ENCODE measurements around the gene ZNF575. TPM values are rescaled to one million over a fixed set of nuclear protein-coding genes. Genes with fewer than 3 reads are reported as not detected.
"Not testable (repeated sequence)": the region's sequence is repeated elsewhere in the genome, so short reads cannot be mapped to it uniquely, and the experiment has no call there.

The ZNF575 gene
- total RNA-seq, 1 donor from 2014 or later = 0.74 TPM

- H3K4me3 Mint-ChIP-seq (ENCODE audit: low read depth) = no peak overlapping the region
Observed at GRCh38 chr19:43507880-43508279, 25.1 kb upstream of the ZNF575 start.

DNA sequence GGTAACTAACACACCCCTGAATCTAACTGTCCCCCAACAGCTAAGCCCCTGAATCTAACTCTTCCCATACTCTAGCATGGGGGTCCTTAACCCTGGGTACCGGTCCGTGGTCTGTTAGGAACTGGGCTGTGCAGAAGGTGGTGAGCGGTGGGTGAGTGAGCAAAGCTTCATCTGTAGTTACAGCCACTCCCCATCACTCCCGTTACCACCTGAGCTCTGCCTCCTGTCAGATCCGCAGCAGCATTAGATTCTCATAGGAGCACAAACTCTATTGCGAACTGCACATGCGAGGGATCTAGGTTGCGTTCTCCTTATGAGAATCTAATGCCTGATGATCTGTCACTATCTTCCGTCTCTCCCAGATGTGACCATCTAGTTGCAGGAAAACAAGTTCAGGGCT lies 22.3 kb upstream of the ZNF575 start:
- no peaks in the 10 kb centered on the region for H3K4me1 Mint-ChIP-seq (ENCODE audit: low read depth)
- no peak overlapping the region for H3K4me3 Mint-ChIP-seq (ENCODE audit: low read depth)
- H3K36me3 Mint-ChIP-seq (ENCODE audit: insufficient read depth) = peaks cover 10% of the 10 kb centered on the region
- no peaks in the 10 kb centered on the region for H3K27me3 Mint-ChIP-seq
- H3K9me3 Mint-ChIP-seq (ENCODE audit: low read depth) = no peaks in the 10 kb centered on the region
- TF ChIP-seq, protein P1, sequence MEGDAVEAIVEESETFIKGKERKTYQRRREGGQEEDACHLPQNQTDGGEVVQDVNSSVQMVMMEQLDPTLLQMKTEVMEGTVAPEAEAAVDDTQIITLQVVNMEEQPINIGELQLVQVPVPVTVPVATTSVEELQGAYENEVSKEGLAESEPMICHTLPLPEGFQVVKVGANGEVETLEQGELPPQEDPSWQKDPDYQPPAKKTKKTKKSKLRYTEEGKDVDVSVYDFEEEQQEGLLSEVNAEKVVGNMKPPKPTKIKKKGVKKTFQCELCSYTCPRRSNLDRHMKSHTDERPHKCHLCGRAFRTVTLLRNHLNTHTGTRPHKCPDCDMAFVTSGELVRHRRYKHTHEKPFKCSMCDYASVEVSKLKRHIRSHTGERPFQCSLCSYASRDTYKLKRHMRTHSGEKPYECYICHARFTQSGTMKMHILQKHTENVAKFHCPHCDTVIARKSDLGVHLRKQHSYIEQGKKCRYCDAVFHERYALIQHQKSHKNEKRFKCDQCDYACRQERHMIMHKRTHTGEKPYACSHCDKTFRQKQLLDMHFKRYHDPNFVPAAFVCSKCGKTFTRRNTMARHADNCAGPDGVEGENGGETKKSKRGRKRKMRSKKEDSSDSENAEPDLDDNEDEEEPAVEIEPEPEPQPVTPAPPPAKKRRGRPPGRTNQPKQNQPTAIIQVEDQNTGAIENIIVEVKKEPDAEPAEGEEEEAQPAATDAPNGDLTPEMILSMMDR (IDR thresholded peaks at IDR 0.05; ENCODE audit: unreplicated experiment) = no peak
- H3K27ac Mint-ChIP-seq = peak overlapping the region; percentile 73
- DNase-seq (ENCODE audit: low spot score, unreplicated experiment) = no peak

More at GRCh38 chr19:43507880-43508279, 25.1 kb upstream of the ZNF575 start:
- H3K4me1 Mint-ChIP-seq (ENCODE audit: low read depth) = peaks cover 12% of the 10 kb centered on the region
- peaks cover 9% of the 10 kb centered on the region for H3K27me3 Mint-ChIP-seq
- no peak overlapping the region for H3K27ac Mint-ChIP-seq
- H3K9me3 Mint-ChIP-seq (ENCODE audit: low read depth) = no peaks in the 10 kb centered on the region
- no peak for DNase-seq (ENCODE audit: low spot score, unreplicated experiment)
- TF ChIP-seq, protein P1 (IDR thresholded peaks at IDR 0.05; ENCODE audit: unreplicated experiment) = no peak
- H3K36me3 Mint-ChIP-seq (ENCODE audit: insufficient read depth) = peaks cover 12% of the 10 kb centered on the region

DNA sequence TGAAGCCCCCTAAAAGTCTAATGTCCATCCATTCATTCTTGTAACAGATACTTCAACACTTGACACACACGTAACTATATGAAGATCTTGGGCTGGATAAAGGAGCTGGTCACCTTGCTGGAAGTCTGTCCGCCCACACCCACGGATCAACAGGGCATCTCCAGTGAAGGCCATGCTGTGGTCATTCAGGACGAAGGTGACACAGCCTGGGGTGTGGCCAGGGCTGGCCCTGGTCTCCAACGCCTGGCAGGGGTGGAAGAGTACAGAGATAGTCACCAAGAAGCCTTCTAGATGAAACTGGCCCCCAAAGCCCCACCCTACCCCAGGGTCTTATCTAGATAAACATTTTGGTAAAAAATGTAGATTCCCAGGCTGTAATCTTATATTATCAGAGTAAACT lies 21.7 kb upstream of the ZNF575 start:
- H3K9me3 Mint-ChIP-seq (ENCODE audit: low read depth) = no peaks in the 10 kb centered on the region
- peaks cover 9% of the 10 kb centered on the region for H3K36me3 Mint-ChIP-seq (ENCODE audit: insufficient read depth)
- no peak for DNase-seq (ENCODE audit: low spot score, unreplicated experiment)
- no peak overlapping the region for H3K27ac Mint-ChIP-seq
- no peaks in the 10 kb centered on the region for H3K4me1 Mint-ChIP-seq (ENCODE audit: low read depth)
- no peak overlapping the region for H3K4me3 Mint-ChIP-seq (ENCODE audit: low read depth)
- no peaks in the 10 kb centered on the region for H3K27me3 Mint-ChIP-seq
- TF ChIP-seq, protein P1 (IDR thresholded peaks at IDR 0.05; ENCODE audit: unreplicated experiment) = no peak

DNA sequence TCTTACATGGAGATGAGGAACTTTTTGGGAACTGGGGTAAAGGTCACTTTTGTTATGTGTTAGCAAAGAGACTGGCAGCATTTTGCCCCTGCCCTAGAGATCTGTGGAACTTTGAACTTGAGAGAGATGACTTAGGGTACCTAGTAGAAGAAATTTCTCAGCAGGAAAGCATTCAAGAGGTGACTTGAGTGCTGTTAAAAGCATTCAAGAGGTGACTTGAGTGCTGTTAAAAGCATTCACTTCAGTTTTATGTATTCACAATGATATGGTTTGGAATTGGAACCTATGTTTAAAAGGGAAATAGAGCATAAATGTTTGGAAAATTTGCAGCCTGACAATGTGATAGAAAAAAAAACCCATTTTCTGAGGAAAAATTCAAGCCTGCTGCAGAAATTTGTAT lies 20.6 kb upstream of the ZNF575 start:
- not testable (repeated sequence) for H3K4me1 Mint-ChIP-seq (ENCODE audit: low read depth); H3K4me3 Mint-ChIP-seq (ENCODE audit: low read depth); DNase-seq (ENCODE audit: low spot score, unreplicated experiment); H3K36me3 Mint-ChIP-seq (ENCODE audit: insufficient read depth); H3K9me3 Mint-ChIP-seq (ENCODE audit: low read depth); H3K27me3 Mint-ChIP-seq
- peak overlapping the region; percentile 23 for H3K27ac Mint-ChIP-seq

DNA sequence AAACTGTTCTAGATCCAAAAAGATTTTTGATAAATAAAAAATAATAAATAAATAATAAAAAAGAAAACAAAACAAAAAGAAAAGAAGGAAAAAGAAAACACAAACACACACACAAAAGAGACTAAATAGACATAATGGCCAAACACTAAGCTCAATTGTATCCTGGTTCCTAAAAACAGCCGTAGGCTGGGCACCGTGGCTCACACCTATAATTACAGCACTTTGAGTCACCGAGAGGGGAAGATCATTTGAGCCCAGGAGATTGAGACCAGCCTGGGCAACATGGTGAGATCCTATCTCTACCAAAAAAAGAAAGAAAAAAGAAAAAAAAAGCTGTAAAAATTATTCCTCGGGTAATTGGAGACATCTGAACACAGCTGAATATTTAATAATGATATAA lies 14.9 kb upstream of the ZNF575 start:
- TF ChIP-seq, protein P1 (IDR thresholded peaks at IDR 0.05; ENCODE audit: unreplicated experiment) = no peak
- Mint-ChIP-seq H3K27me3 (no peaks in the 10 kb centered on the region), H3K4me3 (ENCODE audit: low read depth) (no peak overlapping the region), H3K36me3 (ENCODE audit: insufficient read depth) (peaks cover 5% of the 10 kb centered on the region), H3K27ac (no peak overlapping the region), H3K9me3 (ENCODE audit: low read depth) (no peaks in the 10 kb centered on the region), H3K4me1 (ENCODE audit: low read depth) (peaks cover 3% of the 10 kb centered on the region)
- DNase-seq (ENCODE audit: low spot score, unreplicated experiment) = no peak

- Mint-ChIP-seq H3K27me3 (no peaks in the 10 kb centered on the region), H3K4me1 (ENCODE audit: low read depth) (peaks cover 3% of the 10 kb centered on the region), H3K4me3 (ENCODE audit: low read depth) (no peak overlapping the region), H3K9me3 (ENCODE audit: low read depth) (no peaks in the 10 kb centered on the region), H3K36me3 (ENCODE audit: insufficient read depth) (peaks cover 2% of the 10 kb centered on the region), H3K27ac (peak overlapping the region; percentile 12)
- TF ChIP-seq, protein P1 (IDR thresholded peaks at IDR 0.05; ENCODE audit: unreplicated experiment) = peak; percentile 98
- peak; percentile 68 for DNase-seq (ENCODE audit: low spot score, unreplicated experiment)
Observed at GRCh38 chr19:43519436-43520088, 13.4 kb upstream of the ZNF575 start.

Measured in progenitor cell of endocrine pancreas (in vitro differentiated cells).